Measurements from ENCODE around the gene SLC20A1. TPM values are rescaled to one million over a fixed set of nuclear protein-coding genes. Genes with fewer than 3 reads are reported as not detected.

Gene SLC20A1
- total RNA-seq, 1 donor from 2014 or later: 114 TPM

DNA sequence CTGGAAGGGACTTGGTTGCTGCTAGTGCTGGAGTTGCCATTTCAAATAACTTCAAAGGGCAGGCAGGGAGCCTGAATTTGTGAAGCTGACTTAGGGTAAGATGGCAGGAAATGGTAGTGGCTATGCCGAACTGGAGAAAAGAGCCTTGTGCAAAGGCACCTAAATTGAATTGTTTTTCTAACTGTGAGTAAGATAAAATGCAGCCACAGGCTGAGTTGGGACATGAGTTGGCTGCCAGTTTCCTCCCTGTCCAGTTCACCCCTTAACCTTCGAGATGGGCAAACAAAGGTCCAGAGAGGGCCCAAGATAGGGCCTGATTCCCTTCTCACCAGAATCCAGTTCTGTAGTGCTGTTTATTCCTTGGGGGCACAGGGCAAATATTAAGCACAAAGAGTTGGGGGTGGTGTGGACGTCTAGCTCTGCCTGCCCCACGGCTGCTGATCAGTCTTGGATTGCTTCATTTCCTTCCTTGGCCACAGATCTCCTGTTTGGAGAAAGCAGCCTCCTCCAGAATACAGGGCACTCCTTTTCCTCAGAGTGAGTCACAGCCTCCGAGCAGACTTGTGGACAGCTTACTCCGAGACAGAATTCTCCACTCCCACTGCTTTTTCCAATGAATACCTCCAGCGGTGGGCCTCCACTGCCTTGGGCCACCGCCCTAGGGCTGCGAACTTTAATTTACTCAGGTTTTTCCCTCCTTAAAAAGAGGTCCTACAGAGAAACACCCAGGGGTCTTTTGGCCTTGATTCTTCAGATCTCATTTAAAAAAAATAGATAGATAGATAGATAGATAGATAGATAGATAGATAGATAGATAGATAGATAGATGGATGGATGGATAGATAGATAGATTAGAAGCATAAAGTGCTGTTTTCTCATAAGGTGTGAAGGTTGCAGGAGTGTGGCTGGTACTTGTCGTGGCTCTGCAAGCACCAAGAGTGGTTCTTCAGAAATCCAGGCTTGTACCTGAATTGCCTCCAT lies 18.4 kb upstream of the SLC20A1 start:
- no peak for TF ChIP-seq CTCF (conservative IDR thresholded peaks at IDR 0.05)
- no peaks in the 10 kb centered on the region for H3K27me3 Mint-ChIP-seq (ENCODE audit: low read depth)
- no peaks in the 10 kb centered on the region for H3K36me3 Mint-ChIP-seq (ENCODE audit: low read depth)
- no peak for DNase-seq (ENCODE audit: low read depth, low spot score)
- no peaks in the 10 kb centered on the region for H3K9me3 Mint-ChIP-seq
- H3K27ac Mint-ChIP-seq (ENCODE audit: unreplicated experiment): no peak overlapping the region
- peaks cover 20% of the 10 kb centered on the region for H3K4me1 Mint-ChIP-seq
- H3K4me3 Mint-ChIP-seq: no peak overlapping the region

GRCh38 chr2:112629224-112629623 lies 16.5 kb upstream of the SLC20A1 start:
- TF ChIP-seq CTCF (conservative IDR thresholded peaks at IDR 0.05): no peak
- no peaks in the 10 kb centered on the region for H3K36me3 Mint-ChIP-seq (ENCODE audit: low read depth)
- peaks cover 20% of the 10 kb centered on the region for H3K4me1 Mint-ChIP-seq
- no peak for DNase-seq (ENCODE audit: low read depth, low spot score)
- no peak overlapping the region for H3K4me3 Mint-ChIP-seq
- no peaks in the 10 kb centered on the region for H3K9me3 Mint-ChIP-seq
- no peaks in the 10 kb centered on the region for H3K27me3 Mint-ChIP-seq (ENCODE audit: low read depth)
- H3K27ac Mint-ChIP-seq (ENCODE audit: unreplicated experiment): no peak overlapping the region

DNA sequence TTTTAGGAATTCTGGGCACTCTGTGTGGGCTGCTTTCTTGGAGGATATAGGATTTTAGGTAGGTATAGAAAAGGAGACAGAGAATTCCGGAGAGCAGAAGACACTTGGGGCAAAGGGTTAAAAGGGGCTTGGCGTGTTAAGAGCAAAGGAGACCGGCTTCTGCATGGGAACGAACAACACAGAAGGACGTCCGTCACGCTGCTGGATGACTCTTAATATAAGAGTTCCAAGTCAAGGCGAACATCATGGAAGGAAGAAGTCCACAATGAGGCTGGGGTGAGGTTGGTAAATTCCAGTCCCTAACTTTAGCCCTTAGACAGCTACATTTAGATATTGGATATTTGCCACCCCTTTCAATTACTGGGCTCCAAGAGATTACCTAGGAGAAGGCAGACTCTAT lies 15.9 kb upstream of the SLC20A1 start:
- Mint-ChIP-seq H3K36me3 (ENCODE audit: low read depth) (no peaks in the 10 kb centered on the region), H3K4me3 (no peak overlapping the region), H3K4me1 (peaks cover 20% of the 10 kb centered on the region), H3K9me3 (no peaks in the 10 kb centered on the region), H3K27ac (ENCODE audit: unreplicated experiment) (no peak overlapping the region), H3K27me3 (ENCODE audit: low read depth) (no peaks in the 10 kb centered on the region)
- DNase-seq (ENCODE audit: low read depth, low spot score): no peak
- no peak for TF ChIP-seq CTCF (conservative IDR thresholded peaks at IDR 0.05)

GRCh38 chr2:112630268-112630667 lies 15.5 kb upstream of the SLC20A1 start:
- Mint-ChIP-seq H3K9me3 (no peaks in the 10 kb centered on the region), H3K4me1 (peaks cover 20% of the 10 kb centered on the region), H3K27me3 (ENCODE audit: low read depth) (no peaks in the 10 kb centered on the region), H3K36me3 (ENCODE audit: low read depth) (no peaks in the 10 kb centered on the region), H3K4me3 (no peak overlapping the region), H3K27ac (ENCODE audit: unreplicated experiment) (no peak overlapping the region)
- no peak for TF ChIP-seq CTCF (conservative IDR thresholded peaks at IDR 0.05)
- DNase-seq (ENCODE audit: low read depth, low spot score): no peak

GRCh38 chr2:112633708-112634107 lies 12.0 kb upstream of the SLC20A1 start:
- TF ChIP-seq CTCF (conservative IDR thresholded peaks at IDR 0.05): no peak
- no peak overlapping the region for H3K27ac Mint-ChIP-seq (ENCODE audit: unreplicated experiment)
- no peaks in the 10 kb centered on the region for H3K9me3 Mint-ChIP-seq
- H3K4me3 Mint-ChIP-seq: no peak overlapping the region
- H3K4me1 Mint-ChIP-seq: peaks cover 20% of the 10 kb centered on the region
- H3K36me3 Mint-ChIP-seq (ENCODE audit: low read depth): no peaks in the 10 kb centered on the region
- DNase-seq (ENCODE audit: low read depth, low spot score): no peak
- H3K27me3 Mint-ChIP-seq (ENCODE audit: low read depth): no peaks in the 10 kb centered on the region
